ENCODE data around the gene KRTAP10-11. TPM values are rescaled to one million over a fixed set of nuclear protein-coding genes. Genes with fewer than 3 reads are reported as not detected.
"Not testable (repeated sequence)": the region's sequence is repeated elsewhere in the genome, so short reads cannot be mapped to it uniquely, and the experiment has no call there.

Gene KRTAP10-11
- not detected for total RNA-seq
- not detected for polyA plus RNA-seq (ENCODE audit: insufficient read length in 2 of 2)
- long read RNA-seq, donor 1: 0 reads
- long read RNA-seq, donor 2: 0 reads
- long read RNA-seq, donor 3: 0 reads
- long read RNA-seq, donor 4: 0 reads

- DNase-seq (ENCODE audit: low read depth in 4 of 6, low spot score in 6 of 6): peak in 1 of 6 donors; percentile 10
- not testable (repeated sequence) for H3K27me3 ChIP-seq (ENCODE audit: control insufficient read depth, insufficient read depth, low read length); H3K9me3 ChIP-seq (ENCODE audit: control insufficient read depth, insufficient read depth, low read length); H3K4me1 ChIP-seq (ENCODE audit: control insufficient read depth, insufficient read depth, low read length); H3K36me3 ChIP-seq (ENCODE audit: control insufficient read depth, insufficient read depth, low read length); H3K4me3 ChIP-seq (ENCODE audit: low read depth, low read length); H3K27ac ChIP-seq (ENCODE audit: low read depth, low read length)
- 68% methylated on average over 21 of the region's 21 CpGs for WGBS (ENCODE audit: insufficient coverage)
Observed at GRCh38 chr21:44646366-44647221, at the start of gene KRTAP10-11. Gene KRTAP10-11 (plus strand): TSS chr21:44646414. CDS start chr21:44646459, 45 bp downstream.

GRCh38 chr21:44598061-44598460, 48.2 kb upstream of the KRTAP10-11 start:
- Histone ChIP-seq H3K36me3 (ENCODE audit: control insufficient read depth, insufficient read depth, low read length) (no peaks in the 10 kb centered on the region), H3K4me1 (ENCODE audit: control insufficient read depth, insufficient read depth, low read length) (peaks cover 2% of the 10 kb centered on the region), H3K4me3 (ENCODE audit: low read depth, low read length) (no peak overlapping the region), H3K27ac (ENCODE audit: low read depth, low read length) (no peak overlapping the region), H3K27me3 (ENCODE audit: control insufficient read depth, insufficient read depth, low read length) (no peaks in the 10 kb centered on the region), H3K9me3 (ENCODE audit: control insufficient read depth, insufficient read depth, low read length) (no peaks in the 10 kb centered on the region)
- WGBS (ENCODE audit: insufficient coverage): 64% methylated on average over 6 of the region's 11 CpGs
- DNase-seq (ENCODE audit: low read depth in 4 of 6, low spot score in 6 of 6): no peak

- no peak overlapping the region for H3K4me3 ChIP-seq (ENCODE audit: low read depth, low read length)
- 93% methylated on average over 7 of the region's 8 CpGs for WGBS (ENCODE audit: insufficient coverage)
- no peaks in the 10 kb centered on the region for H3K4me1 ChIP-seq (ENCODE audit: control insufficient read depth, insufficient read depth, low read length)
- H3K36me3 ChIP-seq (ENCODE audit: control insufficient read depth, insufficient read depth, low read length): no peaks in the 10 kb centered on the region
- H3K27ac ChIP-seq (ENCODE audit: low read depth, low read length): no peak overlapping the region
- no peaks in the 10 kb centered on the region for H3K27me3 ChIP-seq (ENCODE audit: control insufficient read depth, insufficient read depth, low read length)
- no peak for DNase-seq (ENCODE audit: low read depth in 4 of 6, low spot score in 6 of 6)
- H3K9me3 ChIP-seq (ENCODE audit: control insufficient read depth, insufficient read depth, low read length): no peaks in the 10 kb centered on the region
Observed at GRCh38 chr21:44599264-44600029, 46.8 kb upstream of the KRTAP10-11 start.

GRCh38 chr21:44600118-44600978, 45.9 kb upstream of the KRTAP10-11 start, which contains the start of gene KRTAP10-7:
Gene KRTAP10-7 (plus strand): TSS chr21:44600597. CDS start chr21:44600622, 25 bp downstream.
- not testable (repeated sequence) for H3K36me3 ChIP-seq (ENCODE audit: control insufficient read depth, insufficient read depth, low read length); H3K4me3 ChIP-seq (ENCODE audit: low read depth, low read length); H3K27me3 ChIP-seq (ENCODE audit: control insufficient read depth, insufficient read depth, low read length); DNase-seq (ENCODE audit: low read depth in 4 of 6, low spot score in 6 of 6); H3K27ac ChIP-seq (ENCODE audit: low read depth, low read length); H3K4me1 ChIP-seq (ENCODE audit: control insufficient read depth, insufficient read depth, low read length); H3K9me3 ChIP-seq (ENCODE audit: control insufficient read depth, insufficient read depth, low read length)
- 82% methylated on average over 10 of the region's 23 CpGs for WGBS (ENCODE audit: insufficient coverage)

GRCh38 chr21:44601091-44601490, 45.1 kb upstream of the KRTAP10-11 start:
- not testable (repeated sequence) for H3K9me3 ChIP-seq (ENCODE audit: control insufficient read depth, insufficient read depth, low read length); H3K27ac ChIP-seq (ENCODE audit: low read depth, low read length); H3K4me1 ChIP-seq (ENCODE audit: control insufficient read depth, insufficient read depth, low read length); H3K27me3 ChIP-seq (ENCODE audit: control insufficient read depth, insufficient read depth, low read length); H3K4me3 ChIP-seq (ENCODE audit: low read depth, low read length); DNase-seq (ENCODE audit: low read depth in 4 of 6, low spot score in 6 of 6); H3K36me3 ChIP-seq (ENCODE audit: control insufficient read depth, insufficient read depth, low read length)
- WGBS (ENCODE audit: insufficient coverage): 62% methylated on average over 9 of the region's 10 CpGs

- Histone ChIP-seq H3K9me3 (ENCODE audit: control insufficient read depth, insufficient read depth, low read length) (no peaks in the 10 kb centered on the region), H3K27me3 (ENCODE audit: control insufficient read depth, insufficient read depth, low read length) (no peaks in the 10 kb centered on the region), H3K27ac (ENCODE audit: low read depth, low read length) (no peak overlapping the region), H3K36me3 (ENCODE audit: control insufficient read depth, insufficient read depth, low read length) (no peaks in the 10 kb centered on the region), H3K4me3 (ENCODE audit: low read depth, low read length) (no peak overlapping the region), H3K4me1 (ENCODE audit: control insufficient read depth, insufficient read depth, low read length) (no peaks in the 10 kb centered on the region)
- no peak for DNase-seq (ENCODE audit: low read depth in 4 of 6, low spot score in 6 of 6)
- 77% methylated on average over 23 of the region's 23 CpGs for WGBS (ENCODE audit: insufficient coverage)
Observed at GRCh38 chr21:44601596-44602462, 44.4 kb upstream of the KRTAP10-11 start.

GRCh38 chr21:44602463-44602850, 43.8 kb upstream of the KRTAP10-11 start:
- Histone ChIP-seq H3K27me3 (ENCODE audit: control insufficient read depth, insufficient read depth, low read length) (no peaks in the 10 kb centered on the region), H3K36me3 (ENCODE audit: control insufficient read depth, insufficient read depth, low read length) (no peaks in the 10 kb centered on the region), H3K4me1 (ENCODE audit: control insufficient read depth, insufficient read depth, low read length) (no peaks in the 10 kb centered on the region), H3K9me3 (ENCODE audit: control insufficient read depth, insufficient read depth, low read length) (no peaks in the 10 kb centered on the region), H3K27ac (ENCODE audit: low read depth, low read length) (no peak overlapping the region), H3K4me3 (ENCODE audit: low read depth, low read length) (no peak overlapping the region)
- DNase-seq (ENCODE audit: low read depth in 4 of 6, low spot score in 6 of 6): no peak
- 75% methylated on average over 21 of the region's 21 CpGs for WGBS (ENCODE audit: insufficient coverage)

- no peaks in the 10 kb centered on the region for H3K27me3 ChIP-seq (ENCODE audit: control insufficient read depth, insufficient read depth, low read length)
- no peaks in the 10 kb centered on the region for H3K4me1 ChIP-seq (ENCODE audit: control insufficient read depth, insufficient read depth, low read length)
- no peak for DNase-seq (ENCODE audit: low read depth in 4 of 6, low spot score in 6 of 6)
- no peak overlapping the region for H3K4me3 ChIP-seq (ENCODE audit: low read depth, low read length)
- no peaks in the 10 kb centered on the region for H3K9me3 ChIP-seq (ENCODE audit: control insufficient read depth, insufficient read depth, low read length)
- H3K27ac ChIP-seq (ENCODE audit: low read depth, low read length): no peak overlapping the region
- WGBS (ENCODE audit: insufficient coverage): 69% methylated on average over 17 of the region's 17 CpGs
- no peaks in the 10 kb centered on the region for H3K36me3 ChIP-seq (ENCODE audit: control insufficient read depth, insufficient read depth, low read length)
Observed at GRCh38 chr21:44603109-44603875, 42.9 kb upstream of the KRTAP10-11 start.

Measured in spinal cord (tissue), 10 donors.